Astrocyte (in vitro differentiated cells and primary cell): ENCODE results near the gene ST6GALNAC5. TPM values are rescaled to one million over a fixed set of nuclear protein-coding genes. Genes with fewer than 3 reads are reported as not detected.

Experiments used
- DNase-seq: peaks from one replicate; pipeline ENCODE4 v3.0.0-alpha.2; 2010; ENCODE audit warnings: low read depth
- FAIRE-seq: peaks from 2 replicates; lab custom pipeline; 2011; peaks lifted over from hg19 to GRCh38; lab: Jason Lieb, UNC
- H2AFZ ChIP-seq: 2 replicates; pipeline ENCODE4 v1.6.0; 2012; ENCODE audit warnings: low read depth, low read length, inconsistent platforms
- H3K27ac ChIP-seq: 2 replicates; pipeline ENCODE4 v1.5.1; 2011; ENCODE audit warnings: low read depth, low read length, inconsistent platforms
- H3K27me3 ChIP-seq: 2 replicates; pipeline ENCODE4 v1.6.0; 2011; ENCODE audit warnings: low read length, inconsistent platforms; ENCODE audit not compliant: insufficient read depth
- H3K36me3 ChIP-seq: 2 replicates; pipeline ENCODE4 v1.5.1; 2011; ENCODE audit warnings: low read length, inconsistent platforms; ENCODE audit not compliant: insufficient read depth
- H3K4me1 ChIP-seq: 2 replicates; pipeline ENCODE4 v1.5.1; 2011; ENCODE audit warnings: low read length, inconsistent platforms; ENCODE audit not compliant: insufficient read depth
- H3K4me2 ChIP-seq: 2 replicates; pipeline ENCODE4 v1.6.0; 2012; ENCODE audit warnings: low read length, inconsistent platforms
- H3K4me3 ChIP-seq: 2 replicates; pipeline ENCODE4 v1.5.1; 2011; ENCODE audit warnings: low read depth, mild to moderate bottlenecking, low read length, inconsistent platforms; ENCODE audit not compliant: insufficient read depth
- H3K79me2 ChIP-seq: 2 replicates; pipeline ENCODE4 v1.6.0; 2012; ENCODE audit warnings: mild to moderate bottlenecking, low read length, inconsistent platforms; ENCODE audit not compliant: insufficient read depth
- H3K9ac ChIP-seq: 2 replicates; pipeline ENCODE4 v1.6.0; 2012; ENCODE audit warnings: mild to moderate bottlenecking, low read length, inconsistent platforms
- H3K9me3 ChIP-seq: 2 replicates; pipeline ENCODE4 v1.5.1; 2012; ENCODE audit warnings: low read depth, mild to moderate bottlenecking, low read length, inconsistent platforms; ENCODE audit not compliant: insufficient read depth
- H4K20me1 ChIP-seq: 2 replicates; pipeline ENCODE4 v1.6.0; 2012; ENCODE audit warnings: low read length, inconsistent platforms; ENCODE audit not compliant: insufficient read depth
- H3K27ac Mint-ChIP-seq: one replicate; pipeline ENCODE4 v1.8.0; 2021; ENCODE audit warnings: mild to moderate bottlenecking, mixed read lengths; ENCODE audit not compliant: unreplicated experiment
- H3K27me3 Mint-ChIP-seq: one replicate; pipeline ENCODE4 v1.8.0; 2021; ENCODE audit warnings: low read depth, mixed read lengths; ENCODE audit not compliant: unreplicated experiment
- H3K36me3 Mint-ChIP-seq: one replicate; pipeline ENCODE4 v1.8.0; 2021; ENCODE audit warnings: low read depth, mixed read lengths; ENCODE audit not compliant: unreplicated experiment
- H3K4me1 Mint-ChIP-seq: one replicate; pipeline ENCODE4 v1.8.0; 2021; ENCODE audit warnings: low read depth, mixed read lengths; ENCODE audit not compliant: unreplicated experiment
- H3K4me3 Mint-ChIP-seq: one replicate; pipeline ENCODE4 v1.8.0; 2021; ENCODE audit warnings: mild to moderate bottlenecking, moderate library complexity, mixed read lengths; ENCODE audit not compliant: unreplicated experiment
- H3K9me3 Mint-ChIP-seq: one replicate; pipeline ENCODE4 v1.8.0; 2021; ENCODE audit warnings: mild to moderate bottlenecking, mixed read lengths; ENCODE audit not compliant: unreplicated experiment
- EZH2 ChIP-seq: IDR thresholded peaks from 2 replicates; pipeline ENCODE4 v1.6.1; 2012; ENCODE audit warnings: mild to moderate bottlenecking, low read length, inconsistent platforms; ENCODE audit not compliant: insufficient read depth
- total RNA-seq: library from RNA; stranded (reverse); gene quantifications from 2 replicates; pipeline ENCODE4 v1.2.1, GENCODE V29; 2021
- TF ChIP-seq, protein P1 (sequence below): IDR thresholded peaks from 2 replicates; pipeline ENCODE4 v1.5.1; 2011; ENCODE audit warnings: low read depth, mild to moderate bottlenecking, inconsistent platforms, low read length, moderate library complexity; ENCODE audit not compliant: insufficient read depth

Gene ST6GALNAC5
- total RNA-seq, 1 donor from 2014 or later, result 1.3 TPM

- no peaks in the 10 kb centered on the region for H3K36me3 ChIP-seq
These were observed 180.8 kb downstream of the ST6GALNAC5 start for GRCh38 chr1:77047978-77048614.

DNA sequence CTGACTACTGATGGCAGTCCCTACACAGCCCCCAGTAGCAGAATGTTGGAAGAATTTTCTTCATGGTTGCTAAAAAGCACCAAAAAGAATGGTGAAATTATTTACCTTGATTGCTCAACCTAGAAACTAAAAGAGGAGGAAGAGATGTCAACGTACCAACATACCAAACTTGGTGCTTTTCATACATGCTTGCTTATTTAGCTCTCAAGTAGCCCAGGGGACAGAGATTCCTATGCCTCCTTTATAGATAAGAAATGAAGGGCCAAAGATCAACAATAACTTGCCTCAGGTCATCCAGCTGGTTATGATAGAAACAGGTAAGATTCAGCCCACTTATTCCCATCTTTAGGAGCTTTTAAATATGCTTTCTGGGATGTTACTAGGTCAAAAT is 181.3 kb downstream of the ST6GALNAC5 start:
- Histone ChIP-seq H4K20me1 (no peaks in the 10 kb centered on the region), H3K9ac (no peak overlapping the region), H3K36me3 (no peaks in the 10 kb centered on the region), H3K27me3 (no peaks in the 10 kb centered on the region), H3K9me3 (no peaks in the 10 kb centered on the region), H3K4me2 (no peak overlapping the region), H3K4me1 (no peaks in the 10 kb centered on the region), H3K27ac (no peak overlapping the region), H3K79me2 (no peaks in the 10 kb centered on the region), H3K4me3 (no peak overlapping the region), H2AFZ (no peak overlapping the region)
- peaks cover 4% of the 10 kb centered on the region for H3K4me1 Mint-ChIP-seq
- no peak overlapping the region for H3K4me3 Mint-ChIP-seq
- DNase-seq (no peak), FAIRE-seq (no peak)
- no peak for TF ChIP-seq EZH2
- TF ChIP-seq, protein P1, sequence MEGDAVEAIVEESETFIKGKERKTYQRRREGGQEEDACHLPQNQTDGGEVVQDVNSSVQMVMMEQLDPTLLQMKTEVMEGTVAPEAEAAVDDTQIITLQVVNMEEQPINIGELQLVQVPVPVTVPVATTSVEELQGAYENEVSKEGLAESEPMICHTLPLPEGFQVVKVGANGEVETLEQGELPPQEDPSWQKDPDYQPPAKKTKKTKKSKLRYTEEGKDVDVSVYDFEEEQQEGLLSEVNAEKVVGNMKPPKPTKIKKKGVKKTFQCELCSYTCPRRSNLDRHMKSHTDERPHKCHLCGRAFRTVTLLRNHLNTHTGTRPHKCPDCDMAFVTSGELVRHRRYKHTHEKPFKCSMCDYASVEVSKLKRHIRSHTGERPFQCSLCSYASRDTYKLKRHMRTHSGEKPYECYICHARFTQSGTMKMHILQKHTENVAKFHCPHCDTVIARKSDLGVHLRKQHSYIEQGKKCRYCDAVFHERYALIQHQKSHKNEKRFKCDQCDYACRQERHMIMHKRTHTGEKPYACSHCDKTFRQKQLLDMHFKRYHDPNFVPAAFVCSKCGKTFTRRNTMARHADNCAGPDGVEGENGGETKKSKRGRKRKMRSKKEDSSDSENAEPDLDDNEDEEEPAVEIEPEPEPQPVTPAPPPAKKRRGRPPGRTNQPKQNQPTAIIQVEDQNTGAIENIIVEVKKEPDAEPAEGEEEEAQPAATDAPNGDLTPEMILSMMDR, result no peak
- H3K36me3 Mint-ChIP-seq, result no peaks in the 10 kb centered on the region
- peaks cover 10% of the 10 kb centered on the region for H3K27me3 Mint-ChIP-seq
- no peaks in the 10 kb centered on the region for H3K9me3 Mint-ChIP-seq
- no peak overlapping the region for H3K27ac Mint-ChIP-seq

More at GRCh38 chr1:77047978-77048614, 180.8 kb downstream of the ST6GALNAC5 start:
- no peaks in the 10 kb centered on the region for H3K9me3 Mint-ChIP-seq
- H3K4me3 Mint-ChIP-seq, result no peak overlapping the region
- Histone ChIP-seq H3K4me2 (no peak overlapping the region), H2AFZ (no peak overlapping the region), H3K27me3 (no peaks in the 10 kb centered on the region), H3K9ac (no peak overlapping the region), H3K27ac (no peak overlapping the region), H3K4me3 (no peak overlapping the region), H3K4me1 (no peaks in the 10 kb centered on the region), H3K9me3 (no peaks in the 10 kb centered on the region), H4K20me1 (no peaks in the 10 kb centered on the region), H3K79me2 (no peaks in the 10 kb centered on the region)
- TF ChIP-seq, protein P1, result no peak
- TF ChIP-seq EZH2, result no peak
- FAIRE-seq, result no peak
- no peaks in the 10 kb centered on the region for H3K36me3 Mint-ChIP-seq
- H3K27ac Mint-ChIP-seq, result peak overlapping the region; percentile 9
- H3K27me3 Mint-ChIP-seq, result peaks cover 12% of the 10 kb centered on the region
- DNase-seq, result no peak
- peaks cover 4% of the 10 kb centered on the region for H3K4me1 Mint-ChIP-seq

GRCh38 chr1:77051425-77051824 is 184.1 kb downstream of the ST6GALNAC5 start:
- no peak overlapping the region for H3K4me3 Mint-ChIP-seq
- Histone ChIP-seq H3K9ac (no peak overlapping the region), H3K9me3 (no peaks in the 10 kb centered on the region), H3K27ac (no peak overlapping the region), H4K20me1 (no peaks in the 10 kb centered on the region), H3K36me3 (no peaks in the 10 kb centered on the region), H3K4me1 (no peaks in the 10 kb centered on the region), H3K4me2 (no peak overlapping the region), H3K79me2 (no peaks in the 10 kb centered on the region), H2AFZ (no peak overlapping the region), H3K4me3 (no peak overlapping the region), H3K27me3 (no peaks in the 10 kb centered on the region)
- no peak for DNase-seq
- no peaks in the 10 kb centered on the region for H3K36me3 Mint-ChIP-seq
- H3K27ac Mint-ChIP-seq, result no peak overlapping the region
- H3K27me3 Mint-ChIP-seq, result peaks cover 6% of the 10 kb centered on the region
- H3K4me1 Mint-ChIP-seq, result peaks cover 4% of the 10 kb centered on the region
- H3K9me3 Mint-ChIP-seq, result no peaks in the 10 kb centered on the region
- no peak for FAIRE-seq
- no peak for TF ChIP-seq EZH2
- TF ChIP-seq, protein P1, result no peak
